GM19099 (cell line): ENCODE data around the gene PPP2R2C.

Experiments
- POLR2A ChIP-seq: IDR thresholded peaks from 3 replicates; pipeline ENCODE4 v1.6.1; 2011; ENCODE audit warnings: low read depth; ENCODE audit not compliant: insufficient read length; ENCODE audit errors: extremely low read depth

Gene PPP2R2C

GRCh38 chr4:6466756-6467381 is 5.5 kb downstream of the PPP2R2C start:
- TF ChIP-seq POLR2A: no peak

DNA sequence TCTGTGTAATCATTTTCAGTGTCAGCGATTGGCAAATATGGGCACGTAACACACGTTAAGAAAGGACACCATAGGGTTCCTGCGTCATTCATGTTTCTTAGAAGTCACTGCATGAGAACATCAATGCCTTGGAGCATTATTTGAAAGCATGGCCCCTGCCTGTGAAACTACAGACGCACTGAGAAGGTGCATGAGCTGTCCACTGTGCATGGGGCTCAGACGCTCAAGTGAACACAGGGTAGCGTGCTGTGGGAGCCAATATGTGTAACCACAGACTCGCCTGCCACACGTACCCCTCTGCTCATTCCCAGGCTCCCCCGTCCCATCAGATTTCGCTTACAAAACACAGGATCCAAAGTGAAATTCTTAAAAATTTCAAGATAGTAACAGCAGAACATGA is 6.5 kb downstream of the PPP2R2C start:
- TF ChIP-seq POLR2A: no peak

GRCh38 chr4:6464842-6465588 is 7.4 kb downstream of the PPP2R2C start:
- TF ChIP-seq POLR2A: no peak

- TF ChIP-seq POLR2A: no peak
These were observed 8.8 kb downstream of the PPP2R2C start for GRCh38 chr4:6463311-6464289.

GRCh38 chr4:6461301-6462165 is 10.9 kb downstream of the PPP2R2C start:
- no peak for TF ChIP-seq POLR2A

DNA sequence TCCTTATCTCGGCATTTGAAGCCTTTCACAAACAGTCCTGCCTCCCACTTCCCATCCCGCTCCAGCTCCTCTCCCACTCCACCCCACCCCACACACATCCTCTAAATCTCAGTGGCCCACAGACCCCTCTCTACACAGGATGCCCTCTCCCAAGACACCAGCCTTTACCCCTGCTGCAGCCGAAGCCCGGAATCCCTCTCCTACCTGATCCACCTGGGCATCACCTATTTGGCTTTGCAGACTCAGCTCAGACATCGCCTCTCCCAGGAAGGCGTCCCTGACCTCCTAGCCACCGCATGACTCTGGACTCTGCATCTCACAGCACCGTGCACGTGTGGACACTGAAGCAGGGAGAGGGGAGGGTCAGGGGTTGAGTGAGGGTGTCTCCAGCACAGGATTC is 11.5 kb downstream of the PPP2R2C start:
- TF ChIP-seq POLR2A: no peak

- no peak for TF ChIP-seq POLR2A
These were observed 13.9 kb downstream of the PPP2R2C start for GRCh38 chr4:6458528-6458927.

DNA sequence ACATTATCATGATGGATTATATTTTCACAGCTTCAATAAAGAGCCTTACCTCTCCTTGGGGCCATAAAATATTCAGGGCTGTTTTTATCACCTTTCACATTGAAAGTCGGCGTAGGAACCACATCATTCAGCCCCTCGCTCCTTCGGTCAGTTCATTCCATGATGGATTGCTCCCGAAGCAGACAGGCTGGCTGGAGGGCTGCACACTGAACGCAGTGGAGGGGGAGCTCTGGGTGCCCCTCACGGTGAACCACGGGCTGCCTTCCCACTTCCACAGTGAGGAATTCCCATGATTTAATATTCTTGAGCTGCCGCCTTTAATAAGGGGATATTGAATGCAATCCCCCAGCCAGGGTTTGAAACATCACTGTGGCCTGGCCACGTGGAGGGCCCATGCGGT is 16.0 kb downstream of the PPP2R2C start:
- no peak for TF ChIP-seq POLR2A

DNA sequence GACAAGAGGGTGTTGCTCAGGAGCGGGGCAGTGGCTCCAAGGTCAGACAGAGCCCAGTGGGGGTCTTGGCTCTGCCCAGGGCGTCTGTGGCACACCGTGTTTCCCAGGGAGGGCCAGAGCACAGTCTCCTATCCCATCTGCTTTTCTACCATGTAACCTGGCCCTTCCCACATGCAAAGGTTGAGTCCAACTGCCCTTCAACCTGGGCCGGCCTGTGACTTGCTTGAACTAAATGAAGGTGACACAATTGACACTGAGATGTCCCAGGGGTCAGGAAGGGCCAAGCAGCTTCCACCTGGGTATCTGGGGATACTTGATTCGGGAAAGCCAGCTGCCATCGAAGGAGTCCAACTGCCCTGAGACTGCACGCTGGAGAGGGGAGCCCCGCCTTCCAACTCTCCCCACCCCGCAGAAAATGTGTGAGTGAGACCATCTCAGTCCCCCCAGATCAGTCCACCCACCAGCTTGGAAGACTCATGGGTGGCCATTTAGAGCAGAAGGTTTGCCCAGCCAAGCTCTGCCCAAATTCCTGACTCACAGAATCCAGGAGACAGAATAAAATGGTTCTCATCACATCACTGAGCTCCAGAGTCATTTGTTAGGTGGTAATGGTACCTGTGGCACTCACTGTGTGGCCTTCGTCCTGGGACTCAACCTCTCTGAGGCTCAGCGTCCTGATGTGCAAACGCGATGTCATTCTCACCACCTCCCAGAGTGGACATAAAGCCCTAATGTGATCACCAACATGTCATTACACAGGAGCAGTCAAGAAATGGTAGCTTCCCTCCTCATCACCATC is 18.1 kb downstream of the PPP2R2C start:
- TF ChIP-seq POLR2A: no peak

GRCh38 chr4:6453688-6453990 is 18.8 kb downstream of the PPP2R2C start:
- no peak for TF ChIP-seq POLR2A

DNA sequence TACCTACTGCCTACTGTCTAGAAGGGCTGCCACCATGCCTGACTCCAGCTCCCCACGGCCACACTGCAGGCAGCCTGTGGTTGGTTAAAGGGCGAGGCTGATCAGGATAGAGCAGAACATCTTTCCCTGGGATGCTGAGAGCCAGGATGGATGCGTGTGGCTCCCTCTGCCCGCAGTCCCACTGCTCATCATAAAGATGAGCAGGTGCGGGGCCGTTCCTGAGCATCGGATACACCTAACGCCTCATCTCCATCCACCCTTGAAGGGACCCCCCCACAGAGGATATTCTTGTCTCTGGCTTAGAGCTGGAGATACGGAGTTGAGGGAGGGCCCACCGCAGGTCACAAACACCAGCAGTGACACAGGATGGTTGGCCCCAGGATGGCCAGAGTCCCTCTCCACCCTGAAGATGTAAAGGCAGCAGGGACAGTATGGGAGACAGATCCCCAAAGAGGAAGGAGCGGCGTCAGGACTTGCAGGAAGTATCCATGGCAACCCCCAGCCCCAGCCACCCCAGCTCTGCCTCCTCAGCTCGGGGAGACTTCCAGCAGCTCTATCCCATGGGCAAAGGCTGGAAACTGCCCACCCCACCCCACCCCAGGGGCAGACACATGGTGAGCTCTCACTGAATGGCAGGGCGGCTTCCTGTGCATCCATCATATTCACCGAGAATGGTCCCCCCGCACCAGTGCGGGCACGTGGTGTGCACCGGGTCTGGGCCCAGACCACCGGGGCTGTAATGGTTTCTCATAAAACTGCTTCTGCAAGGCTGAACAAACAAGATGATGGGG is 19.3 kb downstream of the PPP2R2C start:
- TF ChIP-seq POLR2A: no peak

DNA sequence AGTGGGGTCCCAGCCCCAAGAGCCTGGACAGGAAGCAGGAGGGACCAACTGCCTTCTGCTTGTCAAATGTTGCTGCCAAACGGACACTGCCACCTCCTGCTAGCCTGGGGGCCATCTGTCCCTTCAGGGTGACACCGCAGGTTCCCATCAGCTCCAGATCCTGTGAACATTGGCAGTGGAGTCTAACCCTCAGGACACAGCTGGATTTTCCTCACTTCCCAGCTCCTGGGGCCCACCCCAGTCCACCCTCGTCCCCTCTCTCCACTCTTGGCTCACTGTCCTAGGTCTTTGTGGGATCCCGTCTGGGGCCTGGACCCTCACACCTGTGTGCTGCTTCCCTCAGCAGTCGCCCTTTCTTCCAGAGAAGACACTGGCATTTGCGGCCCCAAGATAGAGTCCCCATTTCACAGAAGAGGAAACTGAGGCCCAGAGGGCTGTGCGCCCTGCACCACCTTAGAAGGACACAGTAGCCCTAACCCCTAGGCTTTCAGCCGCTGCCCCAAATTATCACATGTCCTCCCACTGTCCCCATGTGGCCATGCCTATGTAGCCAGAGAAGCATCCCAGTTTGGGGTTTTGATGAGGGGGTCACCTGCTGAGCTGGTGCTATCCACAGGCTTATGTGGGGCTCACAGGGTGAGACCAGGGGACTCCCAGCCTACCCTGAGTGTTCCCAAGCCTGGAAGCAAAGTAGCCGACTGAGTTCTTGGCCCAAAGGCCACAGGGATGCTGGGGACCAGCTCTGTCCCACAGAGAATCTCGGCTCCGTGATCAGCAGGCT is 20.1 kb downstream of the PPP2R2C start:
- TF ChIP-seq POLR2A: no peak

- TF ChIP-seq POLR2A: no peak
These were observed 21.1 kb downstream of the PPP2R2C start for GRCh38 chr4:6451309-6451708.

GRCh38 chr4:6450709-6451108 is 21.7 kb downstream of the PPP2R2C start:
- TF ChIP-seq POLR2A: no peak
